Osteocyte (in vitro differentiated cells): ENCODE measurements around the gene POLR2J3. TPM values are rescaled to one million over a fixed set of nuclear protein-coding genes. Genes with fewer than 3 reads are reported as not detected.
A peak's percentile ranks its signal among the peaks of the same experiment; 100 is the strongest.
"Not testable (repeated sequence)": the region's sequence is repeated elsewhere in the genome, so short reads cannot be mapped to it uniquely, and the experiment has no call there.

Source experiments
- DNase-seq: peaks from one replicate; pipeline ENCODE4 v3.0.0; 2021; ENCODE audit warnings: mixed read lengths; ENCODE audit not compliant: unreplicated experiment; ENCODE audit errors: extremely low spot score
- H3K27ac Mint-ChIP-seq: one replicate; pipeline ENCODE4 v1.8.0; 2021; ENCODE audit warnings: mild to moderate bottlenecking, mixed read lengths; ENCODE audit not compliant: unreplicated experiment
- H3K27me3 Mint-ChIP-seq: one replicate; pipeline ENCODE4 v1.8.0; 2021; ENCODE audit warnings: mixed read lengths; ENCODE audit not compliant: unreplicated experiment
- H3K36me3 Mint-ChIP-seq: one replicate; pipeline ENCODE4 v1.8.0; 2021; ENCODE audit warnings: mixed read lengths; ENCODE audit not compliant: unreplicated experiment
- H3K4me1 Mint-ChIP-seq: one replicate; pipeline ENCODE4 v1.8.0; 2021; ENCODE audit warnings: mixed read lengths; ENCODE audit not compliant: unreplicated experiment
- H3K4me3 Mint-ChIP-seq: one replicate; pipeline ENCODE4 v1.8.0; 2021; ENCODE audit warnings: mild to moderate bottlenecking, moderate library complexity, mixed read lengths; ENCODE audit not compliant: unreplicated experiment
- H3K9me3 Mint-ChIP-seq: one replicate; pipeline ENCODE4 v1.8.0; 2021; ENCODE audit warnings: mixed read lengths; ENCODE audit not compliant: unreplicated experiment
- CTCF ChIP-seq: fragments of 200-600 bp; sonication (generic); IDR thresholded peaks from 2 replicates; pipeline ENCODE4 v1.5.0; 2021; ENCODE audit warnings: antibody characterized with exemption, mild to moderate bottlenecking, moderate library complexity
- long read RNA-seq: library from polyadenylated mRNA; unstranded; transcript quantifications from one replicate; pipeline ENCODE4 v2.0.0, GENCODE V29; 2021
- total RNA-seq: library from RNA; stranded (reverse); gene quantifications from 2 replicates; pipeline ENCODE4 v1.2.1, GENCODE V29; 2021

POLR2J3 gene
- total RNA-seq: 24.1 and 27.1 TPM in 2 replicates
- long read RNA-seq, full-length matches to known transcripts: 9 of 9 reads
- long read RNA-seq, partial matches to known transcripts: 0 of 9 reads
- long read RNA-seq, other reads (novel, unspliced or antisense): 0 of 9 reads

- H3K27me3 Mint-ChIP-seq, H3K4me1 Mint-ChIP-seq, H3K36me3 Mint-ChIP-seq, H3K9me3 Mint-ChIP-seq: not testable (repeated sequence)
- peak; percentile 55 for TF ChIP-seq CTCF
- Mint-ChIP-seq H3K27ac (peak within 1 kb of the TSS; percentile 14), H3K4me3 (peak within 1 kb of the TSS; percentile 64)
- peak; percentile 97 for DNase-seq
Observed at GRCh38 chr7:102572261-102573239, at the start of gene POLR2J3. Gene POLR2J3 (minus strand): TSS chr7:102572583. CDS start chr7:102572521, 62 bp downstream.

- not testable (repeated sequence) for H3K4me1 Mint-ChIP-seq, DNase-seq, H3K9me3 Mint-ChIP-seq, H3K4me3 Mint-ChIP-seq, H3K27me3 Mint-ChIP-seq, H3K36me3 Mint-ChIP-seq, H3K27ac Mint-ChIP-seq
Observed at GRCh38 chr7:102618122-102618521, 45.7 kb upstream of the POLR2J3 start.

GRCh38 chr7:102616507-102617125, 44.2 kb upstream of the POLR2J3 start, which contains the start of gene RASA4:
Gene RASA4 (minus strand): TSS chr7:102616756. CDS start chr7:102616689, 67 bp downstream.
- not testable (repeated sequence) for H3K36me3 Mint-ChIP-seq

GRCh38 chr7:102615930-102616329, 43.5 kb upstream of the POLR2J3 start:
- H3K36me3 Mint-ChIP-seq, DNase-seq, H3K27ac Mint-ChIP-seq, H3K27me3 Mint-ChIP-seq, H3K4me1 Mint-ChIP-seq, H3K4me3 Mint-ChIP-seq, H3K9me3 Mint-ChIP-seq: not testable (repeated sequence)

More at GRCh38 chr7:102616507-102617125, 44.2 kb upstream of the POLR2J3 start, which contains the start of gene RASA4:
- peak; percentile 83 for DNase-seq
- not testable (repeated sequence) for H3K4me1 Mint-ChIP-seq, H3K9me3 Mint-ChIP-seq, H3K4me3 Mint-ChIP-seq, H3K27me3 Mint-ChIP-seq, H3K27ac Mint-ChIP-seq

DNA sequence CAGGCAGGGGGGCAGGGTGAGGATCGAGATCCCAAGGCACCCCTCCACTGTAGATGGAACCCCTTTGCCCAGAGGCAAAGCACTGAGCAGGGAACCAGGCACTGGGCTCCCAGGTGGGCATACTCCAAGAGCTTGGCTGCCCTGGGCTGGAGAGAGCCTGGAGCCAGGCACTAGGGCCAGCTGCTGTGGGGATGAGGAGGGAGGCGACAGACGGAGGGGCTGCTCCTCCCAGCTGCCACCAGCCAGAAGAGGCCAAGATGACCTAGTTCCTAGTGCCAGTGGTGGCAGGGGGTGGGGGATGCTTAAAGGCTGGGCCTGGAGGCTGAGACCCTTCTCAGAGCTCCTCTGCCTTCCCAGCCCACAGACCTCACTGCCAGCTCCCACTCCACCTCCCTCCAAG, 42.5 kb upstream of the POLR2J3 start:
- not testable (repeated sequence) for H3K9me3 Mint-ChIP-seq, H3K4me1 Mint-ChIP-seq, H3K27ac Mint-ChIP-seq, H3K27me3 Mint-ChIP-seq, H3K36me3 Mint-ChIP-seq, H3K4me3 Mint-ChIP-seq, DNase-seq

DNA sequence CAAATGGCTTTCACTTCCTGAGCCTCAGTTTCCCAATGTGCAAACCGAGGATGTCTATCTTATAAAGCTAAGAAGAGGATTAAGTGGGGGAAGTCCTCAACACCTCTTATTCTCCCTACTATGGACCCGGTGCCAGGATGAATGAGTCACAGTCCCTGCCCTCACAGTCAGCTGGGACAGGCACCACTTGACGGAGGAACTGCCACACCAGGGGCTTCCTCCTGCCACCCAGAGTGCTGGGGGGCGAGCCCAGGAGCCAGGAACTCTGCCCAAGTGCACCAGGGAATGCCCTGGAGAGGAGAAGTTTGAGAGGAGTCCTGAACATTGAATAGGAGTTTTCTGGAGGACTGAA, 41.9 kb upstream of the POLR2J3 start:
- not testable (repeated sequence) for H3K27ac Mint-ChIP-seq, H3K9me3 Mint-ChIP-seq, DNase-seq, H3K4me3 Mint-ChIP-seq, H3K4me1 Mint-ChIP-seq, H3K36me3 Mint-ChIP-seq, H3K27me3 Mint-ChIP-seq

GRCh38 chr7:102613575-102614345, 41.4 kb upstream of the POLR2J3 start:
- H3K27me3 Mint-ChIP-seq, H3K27ac Mint-ChIP-seq, H3K4me3 Mint-ChIP-seq, H3K4me1 Mint-ChIP-seq, H3K36me3 Mint-ChIP-seq, H3K9me3 Mint-ChIP-seq, DNase-seq: not testable (repeated sequence)

GRCh38 chr7:102611675-102612325, 39.4 kb upstream of the POLR2J3 start:
- H3K36me3 Mint-ChIP-seq, H3K4me1 Mint-ChIP-seq, H3K4me3 Mint-ChIP-seq, H3K9me3 Mint-ChIP-seq, H3K27me3 Mint-ChIP-seq: not testable (repeated sequence)
- H3K27ac Mint-ChIP-seq: peak overlapping the region; percentile 34
- peak; percentile 73 for DNase-seq

DNA sequence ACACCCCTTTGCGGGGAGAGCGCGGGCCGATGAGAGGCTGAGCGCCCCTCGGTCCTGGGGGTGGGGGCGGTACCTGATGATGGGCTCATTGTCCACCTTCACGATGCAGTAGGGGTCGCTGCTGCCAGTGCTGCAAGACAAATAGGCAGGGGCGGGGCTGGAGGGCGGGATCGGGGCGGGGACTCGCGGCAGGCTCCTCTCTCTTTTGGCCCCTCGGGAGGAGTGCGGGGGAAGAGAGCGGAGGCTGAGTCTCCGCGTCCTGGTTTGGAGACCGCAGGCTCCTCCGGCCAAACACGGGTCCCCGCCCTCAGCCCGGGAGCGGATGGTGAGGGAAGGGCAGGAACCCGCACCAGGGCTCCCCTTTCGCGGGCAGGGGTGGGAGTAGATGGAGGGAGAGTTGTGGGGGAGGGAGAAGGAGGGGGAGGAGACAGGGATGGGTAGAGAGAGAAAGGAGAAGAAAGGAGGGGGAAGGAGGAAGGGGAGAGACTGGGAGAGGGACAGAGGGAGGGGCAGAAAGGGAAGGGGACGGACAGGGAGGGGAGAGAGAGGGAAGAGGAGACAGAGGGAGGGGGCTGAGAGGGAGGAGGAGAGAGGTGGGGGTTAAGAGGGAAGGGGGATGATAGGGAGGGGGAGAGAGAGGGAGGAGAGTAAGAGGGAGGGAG, 38.8 kb upstream of the POLR2J3 start:
- not testable (repeated sequence) for H3K27me3 Mint-ChIP-seq, H3K36me3 Mint-ChIP-seq, H3K4me1 Mint-ChIP-seq, H3K27ac Mint-ChIP-seq, H3K9me3 Mint-ChIP-seq, H3K4me3 Mint-ChIP-seq, DNase-seq

- peak; percentile 49 for DNase-seq
- H3K27me3 Mint-ChIP-seq, H3K27ac Mint-ChIP-seq, H3K4me1 Mint-ChIP-seq, H3K9me3 Mint-ChIP-seq, H3K36me3 Mint-ChIP-seq, H3K4me3 Mint-ChIP-seq: not testable (repeated sequence)
Observed at GRCh38 chr7:102610441-102610840, 38.1 kb upstream of the POLR2J3 start.
